Cardiac muscle cell (in vitro differentiated cells and primary cell): Measurements from ENCODE around the gene GRK4. TPM values are rescaled to one million over a fixed set of nuclear protein-coding genes. Genes with fewer than 3 reads are reported as not detected.

Experiments used
- DNase-seq, 2 donors: peaks; one replicate each; pipeline versions ENCODE4 v3.0.0 to v3.0.0-alpha.2; 2010 to 2017; ENCODE audit warnings: low read depth in 1 of 2, low spot score in 1 of 2
- H3K27ac ChIP-seq: fragments of 200-600 bp; sonication (generic); 2 replicates; pipeline ENCODE4 v1.5.1; 2016
- H3K27me3 ChIP-seq: fragments of 200-600 bp; sonication (generic); 2 replicates; pipeline ENCODE4 v1.6.0; 2016; ENCODE audit warnings: control low read depth
- H3K36me3 ChIP-seq: fragments of 200-600 bp; sonication (generic); 2 replicates; pipeline ENCODE4 v1.5.1; 2016; ENCODE audit warnings: control low read depth
- H3K4me1 ChIP-seq: fragments of 200-600 bp; sonication (generic); 2 replicates; pipeline ENCODE4 v1.8.1; 2017; ENCODE audit warnings: low read depth, mild to moderate bottlenecking, mixed run types
- H3K4me3 ChIP-seq: fragments of 200-600 bp; sonication (generic); 2 replicates; pipeline ENCODE4 v1.5.1; 2016; ENCODE audit warnings: mild to moderate bottlenecking
- H3K9me3 ChIP-seq: fragments of 200-600 bp; sonication (generic); 2 replicates; pipeline ENCODE4 v1.5.1; 2017; ENCODE audit warnings: low read depth, mild to moderate bottlenecking, control low read depth
- CTCF ChIP-seq: IDR thresholded peaks from 2 replicates; pipeline ENCODE4 v1.5.1; 2012; ENCODE audit warnings: low read depth, mild to moderate bottlenecking, low read length
- polyA plus RNA-seq: library from polyadenylated mRNA; unstranded; fragments of >200 nt; fragmentation: Nextera tagmentation; extraction: Ambion mirVana; gene quantifications from 2 replicates; pipeline ENCODE4 v1.2.1, GENCODE V29; 2016
- total RNA-seq: library from RNA; depleted of rRNA; stranded (reverse); fragments of >200 nt; gene quantifications from 2 replicates; pipeline ENCODE4 v1.2.3, GENCODE V29; 2016

GRK4 gene
- total and polyA plus RNA-seq, 2 experiments from 2014 or later, result 10.0 to 12.8 TPM

- peak; percentile 58 to 86 for DNase-seq
- Histone ChIP-seq H3K4me1 (peaks cover 19% of the 10 kb centered on the region), H3K27ac (peak overlapping the region; percentile 86), H3K36me3 (no peaks in the 10 kb centered on the region), H3K4me3 (peak overlapping the region; percentile 80), H3K9me3 (no peaks in the 10 kb centered on the region), H3K27me3 (no peaks in the 10 kb centered on the region)
- no peak for TF ChIP-seq CTCF
Measured at GRCh38 chr4:3074846-3075651, 111.7 kb downstream of the GRK4 start.

GRCh38 chr4:3075652-3075981, 112.2 kb downstream of the GRK4 start:
- Histone ChIP-seq H3K36me3 (no peaks in the 10 kb centered on the region), H3K27me3 (no peaks in the 10 kb centered on the region), H3K27ac (peak overlapping the region; percentile 86), H3K9me3 (no peaks in the 10 kb centered on the region), H3K4me1 (peaks cover 19% of the 10 kb centered on the region), H3K4me3 (peak overlapping the region; percentile 80)
- no peak for TF ChIP-seq CTCF
- no peak for DNase-seq

GRCh38 chr4:3077796-3078195, 114.4 kb downstream of the GRK4 start:
- Histone ChIP-seq H3K36me3 (no peaks in the 10 kb centered on the region), H3K4me3 (no peak overlapping the region), H3K27me3 (no peaks in the 10 kb centered on the region), H3K4me1 (peaks cover 19% of the 10 kb centered on the region), H3K27ac (no peak overlapping the region), H3K9me3 (no peaks in the 10 kb centered on the region)
- TF ChIP-seq CTCF, result no peak
- DNase-seq, result no peak

- no peak for TF ChIP-seq CTCF
- no peak for DNase-seq
- H3K36me3 ChIP-seq, result no peaks in the 10 kb centered on the region
- no peaks in the 10 kb centered on the region for H3K9me3 ChIP-seq
- no peaks in the 10 kb centered on the region for H3K27me3 ChIP-seq
- H3K4me1 ChIP-seq, result peaks cover 19% of the 10 kb centered on the region
- no peak overlapping the region for H3K4me3 ChIP-seq
- H3K27ac ChIP-seq, result peak overlapping the region; percentile 56
Measured at GRCh38 chr4:3079694-3080123, 116.3 kb downstream of the GRK4 start.

- H3K36me3 ChIP-seq, result no peaks in the 10 kb centered on the region
- no peak overlapping the region for H3K27ac ChIP-seq
- H3K4me1 ChIP-seq, result peaks cover 4% of the 10 kb centered on the region
- DNase-seq, result no peak
- no peaks in the 10 kb centered on the region for H3K9me3 ChIP-seq
- no peaks in the 10 kb centered on the region for H3K27me3 ChIP-seq
- no peak for TF ChIP-seq CTCF
- H3K4me3 ChIP-seq, result no peak overlapping the region
Measured at GRCh38 chr4:3082925-3083515, 119.6 kb downstream of the GRK4 start.
